Suppressor macrophage treated with lipopolysaccharide for 1 hour (primary cell): ENCODE measurements around the gene SLC4A2.
A peak's percentile ranks its signal among the peaks of the same experiment; 100 is the strongest.

Experiments
- DNase-seq, 3 donors: peaks; one replicate each; pipeline ENCODE4 v3.0.0-alpha.2; 2020 to 2022

Gene SLC4A2

DNA sequence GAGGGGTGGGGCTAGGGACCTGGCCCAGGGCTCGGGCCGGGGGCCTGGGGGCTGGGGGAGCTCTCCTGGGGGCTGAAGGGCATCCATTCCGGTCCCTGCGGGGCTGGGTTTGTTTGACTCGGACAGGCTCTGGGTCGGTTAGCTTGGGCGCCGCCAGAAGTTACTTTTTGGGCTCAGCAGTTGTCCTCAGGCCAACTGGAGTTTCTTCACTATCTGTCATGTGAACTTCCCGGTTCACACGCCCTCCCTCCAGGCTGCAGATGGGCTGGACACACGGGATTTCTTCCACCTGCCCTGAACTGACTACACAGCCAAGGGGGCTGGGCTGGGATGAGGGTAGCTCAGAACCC lies 3.8 kb downstream of the SLC4A2 start:
- DNase-seq = no peak

DNA sequence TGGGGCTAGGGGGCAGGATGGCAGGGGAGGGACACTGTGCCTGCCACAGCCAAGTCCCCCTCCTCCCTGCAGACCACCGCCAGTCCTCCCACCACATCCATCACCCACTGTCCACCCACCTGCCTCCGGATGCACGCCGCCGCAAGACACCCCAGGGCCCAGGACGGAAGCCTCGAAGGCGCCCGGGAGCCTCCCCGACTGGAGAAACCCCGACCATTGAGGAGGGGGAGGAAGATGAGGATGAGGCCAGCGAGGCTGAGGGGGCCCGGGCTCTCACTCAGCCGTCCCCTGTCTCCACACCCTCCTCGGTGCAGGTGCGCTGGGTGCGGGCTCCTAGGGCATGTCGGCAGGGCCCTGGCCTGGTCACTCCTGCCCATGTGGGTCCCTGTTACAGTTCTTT lies 5.1 kb downstream of the SLC4A2 start:
- no peak for DNase-seq

DNA sequence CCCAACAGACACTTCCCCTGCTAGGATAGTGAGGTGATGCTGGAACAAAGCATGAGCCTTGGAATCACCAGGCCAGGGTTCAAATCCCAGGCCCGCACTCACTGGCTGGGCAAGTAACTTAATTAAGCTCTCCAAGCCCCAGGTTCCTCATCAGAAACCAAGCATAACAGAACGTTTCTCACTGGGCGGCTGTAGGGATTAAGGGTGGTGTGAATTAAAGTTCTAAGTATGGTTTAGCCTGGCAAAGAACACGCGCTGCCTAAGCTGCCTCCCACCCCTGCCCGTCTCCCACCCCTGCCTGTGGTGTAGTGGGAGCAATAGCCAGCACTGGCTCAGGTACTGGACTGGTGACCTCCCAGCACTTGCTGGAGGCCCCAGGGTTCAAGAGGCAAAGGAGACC lies 5.6 kb downstream of the SLC4A2 start:
- no peak for DNase-seq

DNA sequence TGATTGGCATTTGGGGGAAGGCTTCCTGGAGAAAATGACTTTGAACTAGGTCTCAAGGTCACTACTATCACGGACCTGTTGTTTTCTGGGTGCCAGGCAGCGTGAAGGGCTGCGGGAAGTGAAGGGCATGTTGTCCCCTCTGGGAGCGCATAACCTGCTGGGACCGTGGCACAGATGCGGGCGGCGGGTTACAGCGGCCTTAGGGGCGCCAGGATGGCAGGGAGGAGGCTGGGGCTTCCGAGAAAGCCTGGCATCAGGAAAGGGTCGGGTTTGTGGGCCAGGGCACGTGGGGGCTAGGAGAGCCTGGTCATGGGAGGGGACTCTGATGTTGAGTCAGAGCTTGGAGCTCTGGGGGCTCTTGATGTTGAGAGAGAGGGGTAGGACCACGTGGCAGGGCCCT lies 6.1 kb downstream of the SLC4A2 start:
- DNase-seq = no peak

GRCh38 chr7:151066273-151066974 lies 7.0 kb downstream of the SLC4A2 start:
- DNase-seq = no peak

- no peak for DNase-seq
Observed at GRCh38 chr7:151068069-151068773, 8.8 kb downstream of the SLC4A2 start.

DNA sequence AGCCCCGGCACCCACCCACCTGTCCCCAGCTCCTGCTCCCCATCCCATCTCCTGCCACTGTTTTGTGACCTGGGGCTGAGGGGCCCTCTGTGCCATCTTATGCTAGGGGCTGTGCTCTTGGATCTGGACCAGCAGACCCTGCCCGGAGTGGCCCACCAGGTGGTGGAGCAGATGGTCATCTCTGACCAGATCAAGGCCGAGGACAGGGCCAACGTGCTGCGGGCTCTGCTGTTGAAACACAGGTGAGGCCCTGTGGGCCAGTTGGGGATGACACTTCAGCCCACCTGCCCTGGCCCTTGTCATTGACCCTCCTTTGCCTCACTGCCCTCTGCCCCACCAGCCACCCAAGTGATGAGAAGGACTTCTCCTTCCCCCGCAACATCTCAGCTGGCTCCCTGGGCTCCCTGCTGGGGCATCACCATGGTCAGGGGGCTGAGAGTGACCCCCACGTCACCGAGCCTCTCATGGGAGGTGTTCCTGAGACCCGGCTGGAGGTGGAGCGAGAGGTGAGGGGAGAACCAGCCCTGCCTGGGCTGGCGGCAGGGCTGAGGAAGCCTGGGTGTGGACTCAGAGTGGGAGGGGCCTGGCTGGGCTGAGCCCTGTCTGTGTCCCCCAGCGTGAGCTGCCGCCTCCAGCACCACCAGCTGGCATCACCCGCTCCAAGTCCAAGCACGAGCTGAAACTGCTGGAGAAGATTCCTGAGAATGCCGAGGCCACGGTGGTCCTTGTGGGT lies 10.6 kb downstream of the SLC4A2 start:
- DNase-seq = no peak

DNA sequence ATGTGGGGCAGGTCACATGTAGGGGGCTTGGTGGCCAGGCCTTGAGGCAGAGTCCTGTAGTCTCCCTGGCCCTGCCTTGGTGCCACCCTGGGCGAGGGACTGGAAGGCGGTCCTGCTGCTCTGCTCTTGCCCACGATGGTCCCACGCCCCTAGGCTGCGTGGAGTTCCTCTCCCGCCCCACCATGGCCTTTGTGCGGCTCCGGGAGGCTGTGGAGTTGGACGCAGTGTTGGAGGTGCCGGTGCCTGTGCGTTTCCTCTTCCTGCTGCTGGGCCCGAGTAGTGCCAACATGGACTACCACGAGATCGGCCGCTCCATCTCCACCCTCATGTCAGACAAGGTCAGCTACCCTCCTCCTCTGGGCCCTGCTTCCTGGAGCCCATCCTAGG lies 11.2 kb downstream of the SLC4A2 start:
- no peak for DNase-seq

DNA sequence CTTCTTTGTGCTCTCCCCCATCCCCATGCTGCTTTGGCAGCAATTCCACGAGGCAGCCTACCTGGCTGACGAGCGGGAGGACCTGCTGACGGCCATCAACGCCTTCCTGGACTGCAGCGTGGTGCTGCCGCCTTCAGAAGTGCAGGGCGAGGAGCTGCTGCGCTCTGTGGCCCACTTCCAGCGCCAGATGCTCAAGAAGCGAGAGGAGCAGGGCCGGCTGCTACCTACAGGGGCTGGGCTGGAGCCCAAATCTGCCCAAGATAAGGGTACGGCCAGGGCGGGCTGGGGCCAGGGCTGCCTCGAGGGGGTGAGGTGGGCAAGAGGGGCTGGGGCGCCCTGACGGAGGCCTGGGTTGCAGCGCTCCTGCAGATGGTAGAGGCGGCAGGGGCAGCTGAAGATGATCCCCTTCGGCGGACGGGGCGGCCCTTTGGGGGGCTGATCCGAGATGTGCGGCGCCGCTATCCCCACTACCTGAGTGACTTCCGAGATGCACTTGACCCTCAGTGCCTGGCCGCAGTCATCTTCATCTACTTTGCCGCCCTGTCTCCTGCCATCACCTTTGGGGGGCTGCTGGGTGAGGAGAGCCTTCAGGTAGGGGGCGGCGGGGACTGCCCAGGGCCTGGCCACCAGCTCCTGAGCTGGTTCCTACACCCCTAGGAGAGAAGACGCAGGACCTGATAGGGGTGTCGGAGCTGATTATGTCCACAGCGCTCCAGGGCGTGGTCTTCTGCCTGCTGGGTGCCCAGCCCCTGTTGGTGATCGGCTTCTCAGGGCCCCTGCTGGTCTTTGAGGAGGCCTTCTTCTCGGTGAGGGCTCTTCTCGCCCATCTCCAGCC lies 11.9 kb downstream of the SLC4A2 start:
- no peak for DNase-seq

DNA sequence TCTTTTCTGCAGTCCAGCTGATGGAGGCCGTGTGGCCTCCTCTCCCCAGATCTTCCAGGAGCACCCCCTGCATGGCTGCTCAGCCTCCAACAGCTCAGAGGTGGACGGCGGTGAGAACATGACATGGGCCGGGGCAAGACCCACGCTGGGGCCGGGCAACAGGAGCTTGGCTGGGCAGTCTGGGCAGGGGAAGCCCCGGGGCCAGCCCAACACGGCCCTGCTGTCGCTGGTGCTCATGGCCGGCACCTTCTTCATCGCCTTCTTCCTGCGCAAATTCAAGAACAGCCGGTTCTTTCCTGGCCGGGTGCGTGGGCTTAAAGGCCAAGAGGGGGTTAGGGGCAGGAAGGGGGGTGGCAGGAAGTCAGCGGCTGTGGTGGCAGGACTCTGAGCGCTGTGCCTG lies 14.6 kb downstream of the SLC4A2 start:
- no peak for DNase-seq

DNA sequence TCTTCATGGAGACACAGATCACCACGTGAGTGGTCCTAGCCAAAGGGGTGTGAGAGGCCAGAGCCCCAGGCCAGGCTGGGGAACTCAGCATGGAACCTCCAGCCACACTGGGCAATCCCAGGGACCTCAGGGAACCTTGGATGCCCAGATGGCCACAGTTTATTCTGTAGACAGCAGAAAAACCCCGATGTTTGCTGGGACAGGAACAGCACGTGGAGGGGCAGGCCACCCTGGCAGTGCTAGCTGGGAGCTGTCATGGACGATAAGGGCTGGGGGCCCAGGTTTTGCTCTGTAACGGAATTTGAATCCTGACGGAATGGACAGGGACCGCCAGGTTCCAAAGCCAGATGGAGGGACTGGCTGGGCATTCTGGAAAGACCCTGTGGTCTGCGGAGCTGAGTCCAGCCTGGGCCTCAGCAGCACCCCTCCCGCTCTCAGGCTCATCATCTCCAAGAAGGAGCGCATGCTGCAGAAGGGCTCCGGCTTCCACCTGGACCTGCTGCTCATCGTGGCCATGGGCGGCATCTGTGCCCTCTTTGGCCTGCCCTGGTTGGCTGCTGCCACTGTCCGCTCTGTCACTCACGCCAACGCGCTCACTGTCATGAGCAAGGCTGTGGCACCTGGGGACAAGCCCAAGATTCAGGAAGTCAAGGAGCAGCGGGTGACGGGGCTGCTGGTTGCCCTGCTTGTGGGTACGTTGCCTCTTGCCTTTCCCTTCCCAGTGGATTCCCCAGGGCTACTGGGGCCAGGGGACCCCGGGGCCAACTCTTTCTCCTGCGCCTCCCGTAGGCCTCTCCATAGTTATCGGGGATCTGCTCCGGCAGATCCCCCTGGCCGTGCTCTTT lies 15.7 kb downstream of the SLC4A2 start:
- no peak for DNase-seq

DNA sequence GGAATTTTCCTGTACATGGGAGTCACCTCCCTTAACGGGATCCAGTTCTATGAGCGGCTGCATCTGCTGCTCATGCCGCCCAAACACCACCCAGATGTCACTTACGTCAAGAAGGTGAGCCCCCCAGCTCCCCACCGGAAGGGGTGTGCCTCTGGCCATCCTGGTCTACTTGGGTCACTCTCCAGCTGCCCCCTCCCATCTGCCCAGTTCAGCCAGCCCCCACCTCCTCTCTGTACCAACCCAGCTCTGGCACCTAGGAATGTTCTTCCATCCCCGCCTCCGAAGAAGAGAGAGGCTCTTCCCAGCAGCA lies 16.2 kb downstream of the SLC4A2 start:
- DNase-seq = no peak

DNA sequence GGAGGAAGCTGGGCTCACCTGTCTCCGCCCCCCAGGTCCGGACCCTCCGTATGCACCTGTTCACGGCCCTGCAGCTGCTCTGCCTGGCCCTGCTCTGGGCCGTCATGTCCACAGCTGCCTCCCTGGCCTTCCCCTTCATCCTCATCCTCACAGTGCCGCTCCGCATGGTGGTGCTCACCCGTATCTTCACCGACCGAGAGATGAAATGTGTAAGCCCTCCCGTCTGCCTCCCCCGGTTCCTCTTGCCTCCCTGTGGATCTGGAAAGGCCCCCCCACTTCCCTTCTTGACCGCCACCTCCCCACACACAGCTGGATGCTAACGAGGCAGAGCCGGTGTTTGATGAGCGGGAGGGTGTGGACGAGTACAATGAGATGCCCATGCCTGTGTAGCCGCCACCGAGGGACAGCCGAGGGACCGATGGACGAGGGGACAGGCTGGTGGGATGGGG lies 16.6 kb downstream of the SLC4A2 start:
- no peak for DNase-seq

- peak in 2 of 3 donors; percentile 31 to 59 for DNase-seq
Observed at GRCh38 chr7:151076863-151077704, 17.7 kb downstream of the SLC4A2 start.

- no peak for DNase-seq
Observed at GRCh38 chr7:151077705-151078232, 18.4 kb downstream of the SLC4A2 start.

GRCh38 chr7:151078233-151079040 lies 19.0 kb downstream of the SLC4A2 start:
- DNase-seq = no peak

GRCh38 chr7:151079199-151079910 lies 20.0 kb downstream of the SLC4A2 start:
- no peak for DNase-seq

DNA sequence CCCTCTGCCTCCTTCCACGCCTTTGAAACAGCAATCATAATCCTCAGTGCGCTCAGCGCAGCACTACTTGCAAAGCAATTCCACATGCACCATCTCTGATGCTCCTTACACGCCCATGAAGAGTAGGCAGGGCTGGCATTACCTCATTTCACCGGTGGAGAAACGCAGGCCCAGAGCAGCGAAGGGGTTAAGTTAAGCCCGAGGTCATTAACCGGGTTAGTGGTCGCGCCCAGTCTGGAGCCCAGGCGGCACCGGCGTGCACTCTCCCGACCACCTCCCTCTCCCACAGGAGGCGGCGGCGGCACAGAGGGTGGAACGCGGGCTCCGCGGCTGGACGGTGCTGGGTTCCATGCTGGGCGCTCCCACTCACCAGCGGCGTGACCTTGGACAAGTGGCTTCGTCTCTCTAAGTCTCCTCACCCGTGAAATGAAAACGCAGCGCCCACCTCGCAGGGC lies 20.7 kb downstream of the SLC4A2 start:
- DNase-seq = peak in 1 of 3 donors; percentile 16

- peak; percentile 93 to 97 (median 95) for DNase-seq
Observed at GRCh38 chr7:151080522-151081169, 21.3 kb downstream of the SLC4A2 start, which contains the start of gene FASTK. Gene FASTK, minus strand, starts transcription at chr7:151080809. Its CDS starts 43 bp downstream, at chr7:151080766.
